ENCODE measurements around the gene FUCA1. TPM values are rescaled to one million over a fixed set of nuclear protein-coding genes. Genes with fewer than 3 reads are reported as not detected.
A peak's percentile ranks its signal among the peaks of the same experiment; 100 is the strongest.

FUCA1 gene
- total and polyA plus RNA-seq, 2 of the 8 experiments (the other 6 are each of a cell fraction or from before 2014, with no cell fraction given) = 5.9 to 6.4 TPM

DNA sequence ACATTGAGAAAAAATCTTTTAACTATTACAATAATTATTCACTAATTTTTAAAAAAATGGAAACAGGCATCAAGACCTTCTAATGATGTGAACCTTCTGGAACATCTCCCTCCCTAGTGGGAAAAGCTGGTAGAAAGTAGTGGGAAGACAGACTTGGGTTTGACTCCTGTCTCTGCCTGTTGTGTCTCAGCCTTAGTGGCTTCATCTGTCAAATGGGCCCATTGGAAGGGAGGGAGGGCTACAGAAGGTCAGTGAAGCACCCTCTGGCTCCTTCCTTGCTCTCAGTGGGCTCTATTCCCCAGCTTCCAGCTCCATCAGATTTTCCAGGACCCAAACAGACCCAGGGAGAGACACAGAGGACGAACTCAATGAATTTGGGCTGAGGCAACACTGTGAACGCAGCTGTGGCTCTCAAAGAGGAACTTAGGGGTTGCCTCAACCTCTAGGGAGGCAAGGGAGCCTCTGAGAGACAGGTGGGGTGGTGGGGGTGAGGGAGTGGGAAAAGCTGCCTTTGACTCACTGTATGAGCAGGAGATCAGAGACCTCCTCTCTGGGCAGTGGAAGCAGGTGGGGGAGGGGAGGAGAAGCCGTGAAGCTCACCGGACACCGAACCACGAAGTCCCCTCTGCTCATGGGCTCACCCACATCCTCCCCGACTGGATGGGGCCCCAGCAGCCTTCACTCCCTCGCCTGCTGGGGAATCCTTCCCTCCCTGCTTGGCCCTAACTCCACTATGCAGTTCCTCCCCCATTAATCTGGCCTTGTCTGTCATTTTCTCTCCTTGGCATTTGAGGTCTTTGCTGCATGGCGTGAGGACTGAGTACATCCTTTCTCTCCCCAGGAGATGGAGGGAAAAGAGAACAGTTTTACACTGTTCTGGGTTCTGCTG is 40.6 kb upstream of the FUCA1 start:
- Histone ChIP-seq H3K23me2 (ENCODE audit: low read depth, low read length) (no peaks in the 10 kb centered on the region), H2BK5ac (ENCODE audit: low read depth, low read length) (no peak overlapping the region), H2BK12ac (ENCODE audit: low read depth, low read length) (peak overlapping the region; percentile 68; the same call in 1 of the 2 replicates), H3K4me3 (ENCODE audit: extremely low read depth in 1 of 4, insufficient read depth in 2 of 4, low read depth in 3 of 4, low read length in 4 of 4) (no peak overlapping the region), H3K4me2 (ENCODE audit: insufficient read depth in 1 of 2, low read depth in 2 of 2, low read length in 2 of 2) (no peak overlapping the region), H2AK5ac (ENCODE audit: low read depth, low read length) (0 out of 2 replicates have a peak overlapping the region, but pooled peaks have one; percentile 34), H4K5ac (ENCODE audit: insufficient read length, low read depth, low read length) (no peak overlapping the region), H2BK20ac (ENCODE audit: low read length) (0 out of 2 replicates have a peak overlapping the region, but pooled peaks have one; percentile 32), H3K18ac (ENCODE audit: extremely low read depth, low read length) (no peak overlapping the region), H3K79me1 (ENCODE audit: low read depth, low read length) (no peaks in the 10 kb centered on the region), H3K79me2 (ENCODE audit: control insufficient read depth in 1 of 2, insufficient read depth in 2 of 2, low read length in 2 of 2) (no peaks in the 10 kb centered on the region), H4K91ac (replicated peaks; ENCODE audit: insufficient read length, low read length) (peak overlapping the region; percentile 83), H2AFZ (ENCODE audit: low read length) (no peak overlapping the region), H3K4me1 (replicated peaks in 1 of 4; ENCODE audit: control insufficient read depth in 3 of 4, insufficient read depth in 4 of 4, low read length in 3 of 4) (peaks cover 5 to 8% (median 5%) of the 10 kb centered on the region in 4 experiments), H3K27ac (ENCODE audit: low read depth, low read length) (no peak overlapping the region), H3K9me3 (ENCODE audit: insufficient read depth in 2 of 2, low read depth in 1 of 2, low read length in 1 of 2) (no peaks in the 10 kb centered on the region), H2BK120ac (replicated peaks; ENCODE audit: low read depth, low read length) (no peak overlapping the region), H3K36me3 (ENCODE audit: control insufficient read depth in 2 of 4, insufficient read depth in 4 of 4, low read length in 3 of 4) (no peaks in the 10 kb centered on the region; a peak in 1 of 8 replicates), H4K20me1 (replicated peaks in 1 of 2; ENCODE audit: control insufficient read depth in 1 of 2, insufficient read depth in 2 of 2, low read length in 2 of 2) (no peaks in the 10 kb centered on the region), H3K14ac (ENCODE audit: insufficient read length) (no peak overlapping the region), H3K23ac (ENCODE audit: insufficient read length) (no peak overlapping the region), H4K8ac (ENCODE audit: extremely low read depth, insufficient read depth, low read length) (peak overlapping the region; percentile 29), H3K56ac (replicated peaks; ENCODE audit: insufficient read length, low read depth, low read length) (no peak overlapping the region), H3K9ac (replicated peaks in 1 of 4; ENCODE audit: extremely low read depth in 1 of 4, low read depth in 3 of 4, low read length in 3 of 4) (no peak overlapping the region), H3K4ac (replicated peaks; ENCODE audit: insufficient read length, low read depth, low read length) (peak overlapping the region; percentile 36), H2BK15ac (ENCODE audit: low read length) (peak overlapping the region; percentile 92; the same call in 1 of the 2 replicates), H3K27me3 (replicated peaks in 1 of 4; ENCODE audit: control insufficient read depth in 3 of 4, extremely low read depth in 1 of 4, insufficient read depth in 3 of 4, low read length in 3 of 4) (peaks cover 0 to 8% (median 5%) of the 10 kb centered on the region in 4 experiments; a peak in 5 of 7 replicates)
- 86% methylated on average over 3 of the region's 9 CpGs; no CpG with 5 or more reads in 1 of the 2 experiments for WGBS, 2 experiments (ENCODE audit: extremely low coverage in 1 of 2, insufficient coverage in 1 of 2, insufficient read length in 1 of 2, insufficient replicate concordance in 2 of 2, low coverage in 1 of 2, low lambda C conversion rate in 2 of 2, missing lambda C conversion rate in 1 of 2)
- ChIA-PET POLR2A (ENCODE audit: partially characterized antibody) (interaction anchor here (1.1 to 1.2 kb wide), 2 partner anchors 28 to 138 kb away, joined by 3 read pairs; no protein-coding TSS in a partner anchor), CTCF (ENCODE audit: partially characterized antibody) (interaction anchor here (0.6 to 5.1 kb wide), 4 partner anchors 21 to 126 kb away, joined by 3 to 28 read pairs (median 4); no protein-coding TSS in a partner anchor)
- DNase-seq (ENCODE audit: low read depth in 1 of 2, low spot score in 2 of 2) (no peak), FAIRE-seq (no peak)
- TF ChIP-seq CTCF (IDR thresholded peaks at IDR 0.05; ENCODE audit: control extremely low read depth in 1 of 3, insufficient read depth in 1 of 3, low read depth in 1 of 3, low read length in 3 of 3) (no peak), KDM1A (IDR thresholded peaks at IDR 0.05; ENCODE audit: borderline replicate concordance, low read length) (0 out of 2 replicates have a peak, but pooled peaks have one; percentile 39), CBX8 (IDR thresholded peaks at IDR 0.05; ENCODE audit: borderline replicate concordance, low read depth, low read length) (no peak), KDM5A (IDR thresholded peaks at IDR 0.05; ENCODE audit: low read length) (no peak)

Measured in H1 (cell line).